ENCODE measurements around the gene EBF3.

Gene EBF3

DNA sequence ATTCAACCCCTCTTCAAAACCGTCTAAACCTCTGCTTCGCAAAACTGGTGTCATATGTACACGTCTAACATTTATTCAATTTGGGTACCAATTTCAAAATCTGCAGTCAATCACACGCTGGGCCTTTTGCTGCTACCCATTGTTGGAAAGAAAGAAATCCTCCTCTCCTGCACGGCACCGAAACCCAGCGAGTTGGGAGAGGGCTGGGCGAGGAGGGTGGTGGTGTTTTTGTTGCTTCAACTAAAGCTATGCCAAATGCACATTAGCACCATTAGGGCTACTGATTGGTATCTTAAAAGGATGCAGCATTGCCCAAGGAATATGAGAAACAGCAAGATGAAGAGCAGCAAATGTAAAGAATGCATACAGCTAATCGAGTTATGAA, 7.8 kb downstream of the EBF3 start:
- TF ChIP-seq, protein P1, sequence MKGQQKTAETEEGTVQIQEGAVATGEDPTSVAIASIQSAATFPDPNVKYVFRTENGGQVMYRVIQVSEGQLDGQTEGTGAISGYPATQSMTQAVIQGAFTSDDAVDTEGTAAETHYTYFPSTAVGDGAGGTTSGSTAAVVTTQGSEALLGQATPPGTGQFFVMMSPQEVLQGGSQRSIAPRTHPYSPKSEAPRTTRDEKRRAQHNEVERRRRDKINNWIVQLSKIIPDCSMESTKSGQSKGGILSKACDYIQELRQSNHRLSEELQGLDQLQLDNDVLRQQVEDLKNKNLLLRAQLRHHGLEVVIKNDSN (IDR thresholded peaks at IDR 0.05): no peak
- TF ChIP-seq TAF1 (IDR thresholded peaks at IDR 0.05; ENCODE audit: low read depth) (no peak), YY1 (IDR thresholded peaks at IDR 0.05; ENCODE audit: low read depth) (no peak), EP300 (IDR thresholded peaks at IDR 0.05; ENCODE audit: borderline replicate concordance) (no peak), TEAD4 (IDR thresholded peaks at IDR 0.05) (no peak), CREB1 (IDR thresholded peaks at IDR 0.05; ENCODE audit: low read depth) (no peak), CEBPB (IDR thresholded peaks at IDR 0.05) (no peak), TCF12 (IDR thresholded peaks at IDR 0.05; ENCODE audit: low read depth) (no peak), NFIC (IDR thresholded peaks at IDR 0.05) (no peak), FOXM1 (IDR thresholded peaks at IDR 0.05; ENCODE audit: borderline replicate concordance, low read depth) (no peak), RAD21 (IDR thresholded peaks at IDR 0.05; ENCODE audit: low read depth) (no peak), ZBTB7A (IDR thresholded peaks at IDR 0.05; ENCODE audit: low read depth) (no peak), EGR1 (IDR thresholded peaks at IDR 0.05) (no peak)
- TF ChIP-seq, protein P2, sequence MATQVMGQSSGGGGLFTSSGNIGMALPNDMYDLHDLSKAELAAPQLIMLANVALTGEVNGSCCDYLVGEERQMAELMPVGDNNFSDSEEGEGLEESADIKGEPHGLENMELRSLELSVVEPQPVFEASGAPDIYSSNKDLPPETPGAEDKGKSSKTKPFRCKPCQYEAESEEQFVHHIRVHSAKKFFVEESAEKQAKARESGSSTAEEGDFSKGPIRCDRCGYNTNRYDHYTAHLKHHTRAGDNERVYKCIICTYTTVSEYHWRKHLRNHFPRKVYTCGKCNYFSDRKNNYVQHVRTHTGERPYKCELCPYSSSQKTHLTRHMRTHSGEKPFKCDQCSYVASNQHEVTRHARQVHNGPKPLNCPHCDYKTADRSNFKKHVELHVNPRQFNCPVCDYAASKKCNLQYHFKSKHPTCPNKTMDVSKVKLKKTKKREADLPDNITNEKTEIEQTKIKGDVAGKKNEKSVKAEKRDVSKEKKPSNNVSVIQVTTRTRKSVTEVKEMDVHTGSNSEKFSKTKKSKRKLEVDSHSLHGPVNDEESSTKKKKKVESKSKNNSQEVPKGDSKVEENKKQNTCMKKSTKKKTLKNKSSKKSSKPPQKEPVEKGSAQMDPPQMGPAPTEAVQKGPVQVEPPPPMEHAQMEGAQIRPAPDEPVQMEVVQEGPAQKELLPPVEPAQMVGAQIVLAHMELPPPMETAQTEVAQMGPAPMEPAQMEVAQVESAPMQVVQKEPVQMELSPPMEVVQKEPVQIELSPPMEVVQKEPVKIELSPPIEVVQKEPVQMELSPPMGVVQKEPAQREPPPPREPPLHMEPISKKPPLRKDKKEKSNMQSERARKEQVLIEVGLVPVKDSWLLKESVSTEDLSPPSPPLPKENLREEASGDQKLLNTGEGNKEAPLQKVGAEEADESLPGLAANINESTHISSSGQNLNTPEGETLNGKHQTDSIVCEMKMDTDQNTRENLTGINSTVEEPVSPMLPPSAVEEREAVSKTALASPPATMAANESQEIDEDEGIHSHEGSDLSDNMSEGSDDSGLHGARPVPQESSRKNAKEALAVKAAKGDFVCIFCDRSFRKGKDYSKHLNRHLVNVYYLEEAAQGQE (IDR thresholded peaks at IDR 0.05; ENCODE audit: low read depth): no peak
- TF ChIP-seq, protein P3, sequence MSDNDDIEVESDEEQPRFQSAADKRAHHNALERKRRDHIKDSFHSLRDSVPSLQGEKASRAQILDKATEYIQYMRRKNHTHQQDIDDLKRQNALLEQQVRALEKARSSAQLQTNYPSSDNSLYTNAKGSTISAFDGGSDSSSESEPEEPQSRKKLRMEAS (IDR thresholded peaks at IDR 0.05): no peak

DNA sequence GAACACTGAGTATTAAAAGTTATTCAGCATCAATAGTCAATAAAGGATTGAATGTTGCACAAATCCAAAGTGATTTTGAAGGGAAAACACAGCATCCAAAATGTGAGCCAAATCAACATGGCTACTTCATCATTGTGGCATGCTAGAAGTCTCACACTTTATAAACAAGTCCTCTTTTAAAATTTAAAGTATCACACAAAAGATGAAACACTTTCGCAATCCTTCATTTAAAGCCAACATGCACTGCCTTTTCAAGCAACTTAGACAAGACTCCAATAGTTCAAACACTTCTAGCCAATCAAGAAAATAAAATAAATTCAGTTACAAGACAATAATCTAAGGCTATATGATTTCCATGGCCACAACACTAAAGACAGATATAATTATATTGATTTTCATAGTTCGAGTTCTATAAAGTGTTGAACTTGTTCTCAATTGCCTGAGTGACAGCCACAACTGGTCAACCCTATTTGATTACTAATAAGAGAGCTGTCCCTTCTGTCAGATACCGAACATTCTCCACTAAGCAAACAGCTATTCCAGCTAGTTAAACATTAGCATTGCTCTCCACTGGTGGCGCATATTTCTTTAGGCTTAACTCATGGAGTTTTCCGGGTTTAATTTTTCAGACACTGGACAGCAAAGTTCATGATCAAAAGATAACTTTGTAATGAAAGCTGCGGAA, 8.3 kb downstream of the EBF3 start:
- TF ChIP-seq EGR1 (IDR thresholded peaks at IDR 0.05) (no peak), ZBTB7A (IDR thresholded peaks at IDR 0.05; ENCODE audit: low read depth) (no peak), RAD21 (IDR thresholded peaks at IDR 0.05; ENCODE audit: low read depth) (no peak), EP300 (IDR thresholded peaks at IDR 0.05; ENCODE audit: borderline replicate concordance) (no peak)

DNA sequence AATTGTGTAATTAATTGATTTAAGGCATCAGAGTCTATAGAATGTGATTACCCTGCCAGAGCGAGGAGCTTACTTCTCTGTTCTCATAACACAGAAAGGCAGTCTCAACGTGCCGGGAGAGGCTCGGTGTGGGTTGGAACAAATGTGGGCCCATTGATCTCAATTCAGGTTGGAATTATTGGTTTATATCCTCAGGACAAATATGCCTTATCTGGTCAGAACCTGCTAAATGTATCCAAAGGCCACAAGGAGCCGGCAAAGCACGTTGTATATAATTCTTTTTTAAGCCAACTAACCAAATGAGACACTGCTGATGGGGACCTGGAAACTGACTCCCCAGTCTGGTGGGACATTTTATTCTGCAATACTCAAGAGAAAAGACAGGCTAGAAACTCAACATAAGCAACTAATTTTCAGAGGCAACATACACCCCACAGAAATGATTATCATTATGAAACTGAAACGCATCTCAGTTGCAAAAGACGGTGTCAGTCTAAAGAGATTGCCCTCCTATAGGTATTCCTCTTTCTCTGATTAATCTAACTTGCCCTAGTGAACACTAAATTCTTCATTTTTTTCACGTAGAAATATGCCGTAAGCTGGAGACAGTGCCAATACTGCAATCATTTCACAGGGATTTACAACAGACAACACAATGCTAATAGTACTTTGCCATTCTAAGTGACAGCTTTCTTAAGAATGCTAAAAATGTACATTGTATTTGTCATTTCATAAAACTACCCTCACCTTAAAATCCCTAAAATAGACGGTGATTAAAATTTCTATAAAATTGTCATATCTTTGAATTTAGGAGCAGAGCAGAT, 9.4 kb downstream of the EBF3 start:
- TF ChIP-seq TEAD4 (IDR thresholded peaks at IDR 0.05) (no peak), TCF12 (IDR thresholded peaks at IDR 0.05; ENCODE audit: low read depth) (no peak), RAD21 (IDR thresholded peaks at IDR 0.05; ENCODE audit: low read depth) (no peak), EP300 (IDR thresholded peaks at IDR 0.05; ENCODE audit: borderline replicate concordance) (no peak), EGR1 (IDR thresholded peaks at IDR 0.05) (no peak), FOXM1 (IDR thresholded peaks at IDR 0.05; ENCODE audit: borderline replicate concordance, low read depth) (no peak), CREB1 (IDR thresholded peaks at IDR 0.05; ENCODE audit: low read depth) (no peak), CEBPB (IDR thresholded peaks at IDR 0.05) (no peak)
- TF ChIP-seq, protein P2 (IDR thresholded peaks at IDR 0.05; ENCODE audit: low read depth): no peak
- TF ChIP-seq, protein P1 (IDR thresholded peaks at IDR 0.05): no peak
- TF ChIP-seq, protein P3 (IDR thresholded peaks at IDR 0.05): no peak

DNA sequence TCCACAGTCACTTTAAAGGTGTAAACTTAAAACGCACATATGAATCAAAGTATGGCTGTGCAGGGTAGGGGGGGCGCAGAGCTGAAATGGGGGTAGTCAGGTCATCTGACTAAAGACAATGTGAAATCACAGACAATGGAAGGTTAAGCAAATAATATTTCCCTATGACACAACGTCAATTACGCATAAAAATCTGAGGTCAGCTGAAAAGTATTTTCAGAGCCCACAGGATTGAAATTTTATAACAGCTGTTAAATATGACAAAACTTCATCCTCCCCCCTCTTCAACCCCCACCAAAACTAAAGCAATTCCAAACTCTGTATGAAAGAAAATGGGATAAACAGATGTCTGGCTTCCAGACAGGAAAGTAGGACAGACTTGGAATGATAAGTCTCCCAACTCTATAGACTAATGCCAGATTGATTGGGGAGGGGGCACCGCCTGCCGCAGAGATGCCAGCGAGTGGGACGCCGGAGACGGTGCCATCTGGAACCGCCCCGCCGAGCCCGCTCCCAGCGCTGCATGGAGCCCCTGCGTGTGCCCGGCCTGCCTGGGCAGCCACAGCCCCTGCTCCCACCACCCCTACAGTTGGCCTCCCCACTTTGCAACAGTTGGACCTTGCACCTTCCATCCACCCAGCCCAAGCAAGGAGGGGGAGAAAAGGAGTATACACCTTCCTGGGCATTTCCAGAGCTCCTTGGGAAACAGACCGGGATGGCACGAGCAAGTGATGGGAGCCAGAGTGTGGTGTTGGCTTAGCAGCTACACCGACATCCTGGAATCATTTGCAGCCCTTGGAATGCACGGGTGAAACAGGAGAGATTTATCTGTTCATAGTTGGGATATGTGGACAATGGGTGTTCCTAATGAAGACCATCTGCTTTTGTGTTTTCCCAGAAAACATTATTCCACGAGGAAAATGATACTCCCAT, 10.7 kb downstream of the EBF3 start:
- TF ChIP-seq ZBTB7A (IDR thresholded peaks at IDR 0.05; ENCODE audit: low read depth) (no peak), CEBPB (IDR thresholded peaks at IDR 0.05) (no peak), CREB1 (IDR thresholded peaks at IDR 0.05; ENCODE audit: low read depth) (no peak), TEAD4 (IDR thresholded peaks at IDR 0.05) (no peak), YY1 (IDR thresholded peaks at IDR 0.05; ENCODE audit: low read depth) (no peak), FOXM1 (IDR thresholded peaks at IDR 0.05; ENCODE audit: borderline replicate concordance, low read depth) (no peak), TCF12 (IDR thresholded peaks at IDR 0.05; ENCODE audit: low read depth) (no peak), NFIC (IDR thresholded peaks at IDR 0.05) (no peak), TAF1 (IDR thresholded peaks at IDR 0.05; ENCODE audit: low read depth) (no peak)
- TF ChIP-seq, protein P3 (IDR thresholded peaks at IDR 0.05): no peak
- TF ChIP-seq, protein P2 (IDR thresholded peaks at IDR 0.05; ENCODE audit: low read depth): no peak
- TF ChIP-seq, protein P1 (IDR thresholded peaks at IDR 0.05): no peak

Data from Ishikawa (cell line).